Inferior parietal cortex (tissue), 1 donor: ENCODE measurements around the gene AMN.
A peak's percentile ranks its signal among the peaks of the same experiment; 100 is the strongest.

Source experiments
- DNase-seq: peaks from one replicate; pipeline ENCODE4 v3.0.0-alpha.2; 2016; ENCODE audit errors: extremely low spot score

AMN gene

DNA sequence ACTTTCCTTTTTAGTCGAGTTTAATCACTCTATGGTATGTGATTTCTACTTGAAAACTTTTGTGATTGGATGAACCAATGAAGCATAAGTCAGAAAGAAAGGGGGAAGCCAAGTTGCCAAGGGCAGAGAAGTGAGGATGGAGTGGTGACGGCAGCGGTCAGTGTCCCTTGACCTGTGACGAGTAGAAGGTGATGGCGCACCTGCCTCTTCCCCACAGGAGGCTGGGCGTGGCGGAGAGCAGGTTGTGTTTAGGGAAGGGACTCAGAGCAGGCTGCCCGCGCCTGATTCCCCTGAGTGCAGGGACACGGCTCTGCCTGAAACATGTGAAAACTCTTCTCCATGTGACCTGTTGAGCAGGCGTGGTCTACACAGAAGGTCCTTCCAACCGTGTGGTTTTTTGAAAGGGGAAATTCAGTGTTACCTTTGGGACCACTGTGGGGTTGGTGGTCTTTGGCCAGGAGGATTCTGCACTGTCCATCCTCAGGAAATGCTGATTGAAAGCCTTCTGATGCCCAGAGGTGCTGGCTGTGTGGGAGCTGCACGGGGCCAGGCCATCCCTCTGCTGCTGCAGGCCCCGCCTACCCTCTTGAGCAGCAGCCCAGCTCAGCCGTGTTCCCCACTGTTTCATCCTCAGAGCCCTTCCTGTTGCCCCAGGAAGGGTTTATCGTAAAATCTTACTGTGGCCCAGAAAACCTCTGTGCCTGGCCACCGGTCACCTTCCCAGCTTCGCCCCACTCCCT lies 23.5 kb upstream of the AMN start:
- no peak for DNase-seq

DNA sequence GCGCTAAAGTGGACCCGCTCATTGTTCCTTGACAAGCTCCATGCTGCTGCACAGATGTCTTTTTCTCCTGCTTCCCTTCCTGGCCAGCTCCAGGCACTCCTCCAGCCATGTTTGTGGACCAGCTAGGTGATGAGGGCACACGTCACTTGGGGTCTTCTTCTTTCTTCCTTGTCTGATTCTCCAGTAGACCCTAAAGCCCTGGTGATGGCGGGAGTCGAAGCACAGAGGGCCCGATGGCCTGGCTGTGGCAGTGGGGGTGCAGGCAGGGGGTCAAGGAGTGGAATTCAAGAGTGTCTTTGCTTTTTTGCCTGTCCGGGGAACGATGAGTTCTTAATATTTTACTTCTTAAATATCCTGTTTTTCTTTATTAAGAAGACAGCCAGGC lies 23.0 kb upstream of the AMN start:
- no peak for DNase-seq

DNA sequence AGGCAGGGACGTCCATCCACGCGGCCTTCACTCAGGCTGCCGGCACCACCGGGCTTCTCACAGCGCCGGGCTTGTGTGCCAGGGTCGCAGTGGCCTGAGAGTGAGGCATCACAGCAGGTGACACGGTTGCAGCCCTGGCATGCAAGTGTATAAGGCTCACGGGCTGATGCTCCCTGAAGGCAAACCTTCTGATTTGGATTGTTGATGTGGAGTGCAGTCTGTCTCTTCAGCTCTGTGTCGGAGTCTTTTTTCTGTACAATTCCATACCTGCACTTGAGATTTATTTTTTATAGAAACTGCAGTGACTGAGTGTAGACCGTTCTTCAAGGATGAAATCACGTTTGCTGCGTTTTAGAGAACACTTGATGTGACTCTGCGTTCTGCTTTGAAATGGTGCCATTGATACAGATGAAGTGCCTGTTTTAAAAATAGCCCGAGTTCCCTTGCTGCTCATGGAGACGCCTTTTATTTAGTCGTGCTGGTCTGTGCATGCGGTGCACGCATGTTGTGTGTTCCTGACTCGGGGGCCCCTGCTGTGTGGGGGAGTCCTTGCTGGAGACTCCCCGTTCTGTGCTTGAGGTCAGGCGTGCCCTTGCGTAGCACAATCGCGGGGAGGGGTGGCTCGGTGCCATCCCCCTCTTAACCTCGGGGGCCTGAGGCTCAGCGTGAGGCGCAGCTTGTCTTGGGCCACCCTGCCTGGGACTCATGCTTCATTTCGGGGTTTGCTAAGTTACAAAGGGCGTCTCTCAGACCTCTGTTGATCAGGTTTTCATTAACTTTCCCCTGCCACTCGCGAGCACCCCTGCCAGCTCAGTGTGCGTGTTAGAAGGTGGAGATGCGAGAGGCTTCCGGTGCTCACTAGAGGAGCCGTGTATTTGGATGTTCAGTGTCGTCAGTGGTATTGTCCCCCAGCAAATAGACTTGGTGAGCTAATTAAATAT lies 21.6 kb upstream of the AMN start:
- peak; percentile 17 for DNase-seq

DNA sequence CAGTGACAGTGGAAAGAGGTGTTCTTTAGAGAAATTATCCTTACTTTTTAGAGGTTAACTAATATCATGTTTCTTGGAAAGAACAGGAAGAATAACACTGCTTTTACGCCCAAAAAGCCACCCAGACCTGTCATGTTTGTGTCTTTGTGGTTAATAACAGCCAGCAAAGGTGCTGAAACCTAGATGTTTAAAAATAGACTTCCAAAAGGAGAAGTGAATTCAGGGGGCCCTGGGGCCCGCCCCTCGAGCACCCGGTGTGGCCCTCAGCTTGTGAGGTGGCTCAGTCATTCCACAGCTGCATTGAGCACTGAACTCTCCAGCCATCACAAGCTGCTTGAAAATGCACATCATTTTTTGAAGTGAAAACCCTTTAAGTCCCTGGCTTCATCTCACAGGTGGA lies 20.8 kb upstream of the AMN start:
- no peak for DNase-seq

DNA sequence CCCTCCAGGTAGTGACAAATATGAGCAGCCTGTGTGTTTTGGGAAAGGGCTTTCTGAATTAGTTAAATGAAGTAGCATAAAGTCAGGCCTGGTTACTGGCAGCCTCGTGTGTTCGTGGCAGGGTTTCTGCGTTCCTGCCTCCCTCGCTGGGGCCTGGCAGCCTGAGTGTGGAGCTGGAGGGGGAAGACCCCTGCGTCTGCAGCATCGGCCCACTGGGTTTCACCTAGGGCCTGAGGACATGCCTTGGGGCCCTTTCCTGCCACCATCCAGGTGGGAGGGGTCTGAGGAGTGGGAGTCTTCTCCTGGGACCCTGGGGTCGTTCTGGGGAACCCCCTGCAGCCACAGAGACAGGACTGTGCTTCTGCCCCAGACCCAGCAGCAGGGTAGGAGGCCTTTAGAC lies 20.4 kb upstream of the AMN start:
- DNase-seq, result no peak

DNA sequence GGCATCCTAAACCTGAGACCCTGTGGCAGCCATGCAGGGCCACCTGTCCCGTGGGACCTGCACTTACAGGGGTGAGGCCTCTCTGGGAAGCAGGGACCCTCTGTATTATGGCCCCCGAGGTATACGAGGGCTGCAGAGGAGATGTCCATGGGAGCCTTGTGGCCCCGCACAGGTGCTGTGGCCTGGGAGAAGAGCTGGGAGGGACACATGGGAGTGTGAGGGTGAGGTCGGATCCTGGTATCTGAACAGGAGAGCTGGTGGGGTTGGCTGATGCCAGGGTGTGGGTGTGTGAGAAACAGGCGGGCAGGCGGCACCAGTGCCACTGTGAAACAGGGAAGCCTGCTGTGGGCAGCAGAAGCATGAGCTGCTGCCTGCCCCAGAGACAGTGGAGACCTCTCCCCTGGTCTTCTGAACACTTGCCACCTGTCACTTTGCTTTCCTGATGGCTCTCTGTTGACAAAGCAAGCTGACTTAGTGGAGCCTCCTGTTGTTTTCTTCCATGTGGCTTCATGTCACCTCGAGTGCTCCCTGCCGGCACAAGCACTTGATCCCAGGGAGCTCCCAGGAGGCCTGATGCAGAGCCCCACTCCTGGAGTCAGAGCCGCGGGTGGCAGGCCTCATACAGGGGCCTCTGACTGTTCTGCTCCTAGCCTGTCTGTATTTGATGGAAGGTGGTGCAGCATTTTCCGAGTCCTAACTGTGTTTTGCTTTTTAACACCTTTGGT lies 19.8 kb upstream of the AMN start:
- DNase-seq, result no peak

DNA sequence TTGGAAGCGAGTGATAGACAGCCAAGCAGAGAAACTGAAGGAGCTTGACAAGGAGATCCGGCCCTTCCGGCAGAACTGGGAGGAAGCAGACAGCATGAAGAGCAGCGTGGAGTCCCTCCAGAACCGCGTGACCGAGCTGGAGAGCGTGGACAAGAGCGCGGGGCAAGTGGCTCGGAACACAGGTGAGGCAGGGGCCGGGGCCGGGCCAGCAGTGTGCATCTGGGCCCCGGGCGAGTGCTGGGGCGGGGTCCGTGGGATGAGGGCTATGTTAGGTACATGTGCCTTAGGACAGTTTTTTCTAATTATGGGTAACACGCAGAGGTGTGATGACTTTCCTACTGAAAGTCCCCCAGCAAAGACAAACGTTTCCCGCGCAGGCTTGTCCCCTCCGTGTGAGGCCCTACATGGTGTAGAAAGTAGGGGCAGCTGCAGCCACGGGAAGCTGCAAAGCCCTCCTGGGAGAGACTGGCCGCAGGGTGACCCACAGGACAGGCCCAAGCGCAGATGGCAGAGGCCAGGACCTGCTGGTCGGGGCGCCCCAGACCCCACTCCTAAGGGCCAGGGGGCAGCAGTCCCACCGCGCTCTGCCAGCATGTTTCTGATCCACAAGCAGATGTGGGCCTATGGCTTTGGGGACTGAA lies 19.1 kb upstream of the AMN start:
- DNase-seq, result no peak

DNA sequence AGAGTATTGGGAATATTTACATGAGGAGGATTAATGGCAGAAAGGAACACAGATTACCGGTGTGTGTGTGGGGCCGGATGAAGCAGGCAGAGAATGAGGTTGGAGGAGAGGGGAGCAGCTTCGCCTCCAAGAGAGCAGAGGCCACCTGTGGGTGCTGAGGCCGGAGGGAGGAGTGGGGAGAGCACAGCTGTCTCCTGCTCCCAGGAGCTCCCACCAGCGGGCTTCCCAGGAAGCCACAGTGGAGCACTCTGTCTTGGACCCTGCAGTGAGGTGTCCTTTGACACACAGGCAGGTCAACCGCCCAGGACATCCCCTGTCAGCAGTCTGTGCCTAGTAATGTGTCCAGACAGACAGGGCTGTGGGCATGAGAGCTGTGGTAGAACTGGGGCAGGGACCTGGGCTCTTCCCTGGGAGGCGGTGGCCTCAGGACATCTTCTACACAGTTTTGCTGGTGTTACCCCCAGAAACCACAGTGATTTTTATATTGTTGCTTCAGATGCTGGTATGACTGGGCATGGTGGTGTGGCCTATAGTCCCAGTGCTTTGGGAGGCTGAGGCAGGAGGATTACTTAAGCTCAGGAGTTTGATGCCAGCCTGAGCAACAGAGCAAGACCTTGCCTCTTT lies 18.5 kb upstream of the AMN start:
- DNase-seq, result no peak

DNA sequence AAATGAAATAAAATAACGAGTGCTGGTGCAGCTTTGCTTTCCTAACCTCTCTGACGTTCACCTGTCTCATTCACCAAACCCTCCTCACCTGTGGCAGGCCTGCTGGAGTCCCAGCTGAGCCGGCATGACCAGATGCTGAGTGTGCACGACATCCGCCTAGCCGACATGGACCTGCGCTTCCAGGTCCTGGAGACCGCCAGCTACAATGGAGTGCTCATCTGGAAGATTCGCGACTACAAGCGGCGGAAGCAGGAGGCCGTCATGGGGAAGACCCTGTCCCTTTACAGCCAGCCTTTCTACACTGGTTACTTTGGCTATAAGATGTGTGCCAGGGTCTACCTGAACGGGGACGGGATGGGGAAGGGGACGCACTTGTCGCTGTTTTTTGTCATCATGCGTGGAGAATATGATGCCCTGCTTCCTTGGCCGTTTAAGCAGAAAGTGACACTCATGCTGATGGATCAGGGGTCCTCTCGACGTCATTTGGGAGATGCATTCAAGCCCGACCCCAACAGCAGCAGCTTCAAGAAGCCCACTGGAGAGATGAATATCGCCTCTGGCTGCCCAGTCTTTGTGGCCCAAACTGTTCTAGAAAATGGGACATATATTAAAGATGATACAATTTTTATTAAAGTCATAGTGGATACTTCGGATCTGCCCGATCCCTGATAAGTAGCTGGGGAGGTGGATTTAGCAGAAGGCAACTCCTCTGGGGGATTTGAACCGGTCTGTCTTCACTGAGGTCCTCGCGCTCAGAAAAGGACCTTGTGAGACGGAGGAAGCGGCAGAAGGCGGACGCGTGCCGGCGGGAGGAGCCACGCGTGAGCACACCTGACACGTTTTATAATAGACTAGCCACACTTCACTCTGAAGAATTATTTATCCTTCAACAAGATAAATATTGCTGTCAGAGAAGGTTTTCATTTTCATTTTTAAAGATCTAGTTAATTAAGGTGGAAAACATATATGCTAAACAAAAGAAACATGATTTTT lies 17.1 kb upstream of the AMN start:
- no peak for DNase-seq

DNA sequence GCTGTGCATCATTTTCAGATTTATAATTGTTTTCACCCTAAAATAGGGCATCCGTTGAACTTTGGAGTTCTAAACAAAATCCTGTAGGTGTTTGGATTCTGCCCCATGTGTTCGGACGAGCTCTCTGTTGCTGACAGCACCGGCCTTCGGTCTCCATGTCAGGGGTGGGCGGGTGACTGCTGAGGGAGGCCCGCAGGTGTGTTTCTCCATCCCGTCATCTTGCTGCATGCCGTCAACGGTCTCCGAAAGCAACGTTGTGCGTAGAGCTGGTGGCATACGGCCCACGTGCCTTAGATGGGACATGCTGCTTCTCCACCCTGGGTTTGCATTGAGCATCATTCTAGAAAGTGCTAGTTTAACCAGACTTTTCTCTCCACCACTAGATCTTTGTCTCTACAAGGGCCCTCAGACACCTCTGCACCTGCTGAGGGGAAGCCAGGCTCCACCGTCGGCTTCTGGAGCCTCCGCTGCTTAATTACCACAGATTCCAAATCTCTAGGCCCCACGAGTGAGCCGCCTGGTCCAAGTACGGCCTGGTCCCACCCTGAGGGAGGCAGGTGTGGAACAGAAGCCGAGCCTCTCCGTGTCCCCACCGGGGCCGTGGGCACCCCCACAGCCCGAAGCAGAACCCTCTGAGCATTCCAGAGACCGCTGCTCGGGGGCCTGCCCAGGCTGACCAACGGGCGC lies 15.7 kb upstream of the AMN start:
- no peak for DNase-seq

DNA sequence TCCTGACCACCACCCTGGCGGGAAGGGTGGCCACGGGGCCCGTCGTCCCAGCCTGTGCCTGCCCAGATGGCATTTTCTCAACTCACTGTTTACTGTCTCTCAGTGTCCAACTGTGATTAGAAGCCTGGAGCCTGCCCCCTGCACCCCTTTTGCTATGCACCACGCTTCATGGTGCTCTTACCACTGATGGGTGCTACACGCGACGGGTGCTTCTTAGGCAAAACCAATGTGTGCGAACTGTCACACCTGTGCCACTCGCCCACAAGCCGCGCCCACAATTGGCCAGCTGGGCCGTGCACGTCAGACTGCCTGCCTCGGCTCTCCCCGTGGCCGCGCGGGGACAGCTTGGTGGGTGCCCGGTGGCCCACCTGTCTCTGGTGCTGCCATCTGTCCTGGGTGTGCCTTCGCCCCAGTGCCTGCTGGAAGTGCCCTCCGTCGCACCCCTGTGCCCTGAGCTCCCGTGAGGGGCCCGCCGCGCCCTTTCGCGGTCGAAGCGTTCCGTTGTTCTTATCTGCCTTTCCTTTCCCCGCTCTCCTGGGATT lies 15.1 kb upstream of the AMN start:
- DNase-seq, result no peak

DNA sequence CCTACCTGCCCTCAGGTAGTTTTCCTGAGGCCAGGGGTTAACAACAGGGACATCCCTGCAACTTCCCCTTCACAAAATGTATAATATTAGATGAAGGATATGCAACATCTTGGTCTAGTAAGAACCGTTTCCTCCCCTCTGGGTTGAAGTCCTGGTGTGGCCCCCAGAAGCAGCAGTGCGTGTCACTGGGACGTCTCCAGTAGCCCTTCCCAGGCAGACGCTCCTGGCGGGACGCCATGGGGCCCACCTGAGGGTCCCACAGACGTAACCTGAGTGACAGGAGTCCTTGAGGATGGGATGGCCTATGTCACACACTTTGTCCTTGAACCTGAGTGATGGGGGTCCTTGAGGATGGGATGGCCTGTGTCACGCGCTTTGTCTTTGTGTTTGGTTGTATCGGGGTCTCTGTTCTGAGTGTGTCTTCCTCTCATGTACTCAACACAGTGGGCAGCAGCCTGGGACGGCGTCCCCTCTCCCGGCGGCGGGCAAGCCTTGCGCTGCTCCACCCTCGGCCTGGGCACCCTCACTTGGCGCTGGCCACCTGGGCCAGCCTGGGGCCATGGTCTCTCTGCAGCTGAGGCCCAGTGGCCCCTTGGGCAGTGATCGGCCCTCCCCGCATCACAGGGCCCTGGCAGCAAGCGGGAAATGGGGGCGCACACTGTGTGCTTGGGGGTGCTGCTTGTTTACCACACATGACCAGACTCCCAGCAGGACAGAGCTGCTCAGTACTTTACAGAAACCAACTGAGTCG lies 14.3 kb upstream of the AMN start:
- DNase-seq, result no peak

DNA sequence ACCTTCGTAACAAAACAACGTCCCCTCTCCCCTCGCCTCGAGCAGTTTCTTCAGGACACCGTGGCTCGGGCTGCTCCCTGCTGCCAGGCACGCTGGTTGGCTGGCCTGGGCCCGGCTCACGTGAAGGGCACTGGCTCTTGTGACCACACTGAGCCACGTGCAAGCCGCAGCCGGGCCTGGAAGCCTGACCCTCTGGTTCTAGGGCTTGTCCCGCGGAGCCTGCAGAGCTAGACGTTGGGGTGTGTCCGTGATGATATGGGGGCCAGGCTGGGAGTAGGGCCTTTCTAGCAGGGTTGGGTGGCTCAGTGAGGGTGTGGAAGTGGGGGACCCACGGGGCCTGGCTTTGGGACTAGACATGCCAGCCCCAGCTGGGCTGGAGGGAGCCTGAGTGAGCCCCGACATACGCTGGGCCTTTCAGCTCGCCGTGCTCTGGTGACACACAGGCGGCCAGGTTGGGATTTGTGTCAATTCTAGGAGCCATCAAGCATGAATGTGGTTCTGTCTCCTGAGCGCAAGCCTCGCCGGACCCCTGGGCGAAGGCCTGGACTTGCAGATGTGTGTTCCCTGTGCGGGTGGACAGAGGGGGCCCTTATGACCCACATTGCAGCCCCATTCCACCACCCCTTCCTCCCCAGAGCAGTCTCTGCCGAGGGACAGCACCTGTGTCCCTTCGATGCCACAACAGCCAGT lies 13.6 kb upstream of the AMN start:
- no peak for DNase-seq

DNA sequence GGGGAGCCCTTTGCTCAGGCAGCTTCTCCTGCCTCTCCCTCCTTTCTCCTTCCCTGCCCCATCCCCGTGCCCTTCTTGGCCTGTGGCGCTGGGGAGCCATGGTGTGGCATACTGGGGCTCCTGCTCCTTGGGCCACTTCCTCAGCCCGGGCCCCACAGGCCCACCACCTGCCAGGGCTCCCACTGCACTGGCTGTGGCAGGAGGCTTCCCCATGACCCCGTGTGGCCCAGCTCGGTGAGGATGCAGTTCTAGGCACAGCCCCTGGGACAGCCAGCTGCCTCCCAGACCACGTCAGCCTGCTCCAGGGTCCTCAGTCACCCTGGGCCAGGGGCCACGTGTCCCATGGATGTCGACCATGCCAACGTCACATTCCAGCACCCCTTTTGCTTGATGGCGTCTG lies 13.0 kb upstream of the AMN start:
- DNase-seq, result no peak

DNA sequence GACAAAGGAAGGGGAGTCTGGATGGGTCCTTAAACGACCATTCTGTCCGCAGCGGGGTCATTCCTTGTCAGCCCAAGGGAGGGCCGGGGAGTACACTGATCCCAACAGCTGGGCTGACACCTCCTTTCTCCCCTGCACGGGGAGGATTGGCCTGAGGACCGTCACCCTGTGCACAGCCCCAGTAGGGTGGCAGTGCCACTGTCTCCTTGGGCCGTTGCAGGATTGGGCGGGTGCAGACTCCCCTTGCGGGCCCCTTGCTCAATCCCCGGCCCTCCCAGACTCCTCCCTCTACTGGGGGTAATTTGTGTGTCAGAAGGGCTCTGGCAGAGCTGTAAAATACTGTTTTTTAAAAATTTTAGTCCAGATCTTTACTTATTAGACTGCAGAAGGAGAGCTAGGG lies 12.6 kb upstream of the AMN start:
- DNase-seq, result no peak

DNA sequence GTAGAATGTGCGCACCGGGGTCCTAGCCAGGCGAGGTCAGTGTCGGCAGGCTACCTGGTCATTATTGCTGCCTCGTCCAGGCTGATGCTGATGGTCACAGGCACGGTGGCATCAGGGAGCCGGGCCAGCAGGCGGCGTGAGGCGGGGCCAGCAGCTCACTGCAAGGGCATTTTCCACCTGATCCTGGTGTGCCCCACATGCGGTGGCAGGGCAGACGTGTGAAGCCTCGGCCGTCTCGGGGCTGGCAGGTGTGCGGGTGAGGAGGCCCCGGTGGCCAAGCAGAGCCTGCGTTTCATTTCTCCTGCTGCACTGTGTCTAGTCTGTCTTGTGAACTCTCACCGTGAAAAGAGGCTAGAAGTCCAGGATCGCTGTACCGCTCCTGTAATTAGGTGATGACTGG lies 12.0 kb upstream of the AMN start:
- no peak for DNase-seq

DNA sequence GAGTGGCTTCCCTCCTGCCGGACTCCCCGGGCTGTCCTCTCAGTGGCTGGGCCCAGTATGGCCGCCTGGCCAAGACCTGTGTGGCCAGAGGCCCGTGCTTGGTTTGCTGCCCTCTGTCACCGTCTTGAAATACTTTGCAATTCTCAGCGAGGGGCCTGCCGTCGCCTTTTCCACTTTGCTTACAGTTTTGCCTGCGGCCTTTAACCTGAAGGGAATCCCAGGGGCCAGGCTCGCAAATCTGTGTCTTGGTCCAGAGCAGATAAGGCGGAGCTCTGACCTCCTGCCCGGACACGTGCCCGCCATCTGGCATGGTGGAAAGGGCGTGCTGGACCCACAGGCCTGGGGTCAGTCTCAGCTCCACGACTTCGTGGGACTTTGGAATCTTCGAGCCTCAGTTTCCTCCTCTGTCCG lies 10.9 kb upstream of the AMN start:
- no peak for DNase-seq
